BLaER1 (cell line): ENCODE data around the gene IKZF3.
"Not testable (repeated sequence)": the region's sequence is repeated elsewhere in the genome, so short reads cannot be mapped to it uniquely, and the experiment has no call there.

ENCODE experiments used
- H3K27ac ChIP-seq: shearing (Covaris generic); formaldehyde crosslinking; 2 replicates; pipeline ENCODE4 v1.8.1; 2022
- H3K27me3 ChIP-seq: shearing (Covaris generic); formaldehyde crosslinking; 2 replicates; pipeline ENCODE4 v1.8.1; 2022
- H3K36me3 ChIP-seq: shearing (Covaris generic); formaldehyde crosslinking; 2 replicates; pipeline ENCODE4 v1.8.1; 2022
- H3K4me1 ChIP-seq: shearing (Covaris generic); formaldehyde crosslinking; 2 replicates; pipeline ENCODE4 v1.8.1; 2022
- H3K4me2 ChIP-seq: shearing (Covaris generic); formaldehyde crosslinking; 2 replicates; pipeline ENCODE4 v1.8.1; 2022
- H3K4me3 ChIP-seq: shearing (Covaris generic); formaldehyde crosslinking; 2 replicates; pipeline ENCODE4 v1.8.1; 2022
- H3K9ac ChIP-seq: shearing (Covaris generic); formaldehyde crosslinking; 2 replicates; pipeline ENCODE4 v1.8.1; 2022
- H3K9me3 ChIP-seq: shearing (Covaris generic); formaldehyde crosslinking; 2 replicates; pipeline ENCODE4 v1.8.1; 2022
- H4K20me1 ChIP-seq: shearing (Covaris generic); formaldehyde crosslinking; 2 replicates; pipeline ENCODE4 v1.8.1; 2022
- Cebpa-rat ChIP-seq: shearing (Covaris generic); IDR thresholded peaks from 2 replicates; pipeline ENCODE4 v1.8.1; 2022

IKZF3 gene

GRCh38 chr17:39753514-39754160 is 110.5 kb downstream of the IKZF3 start:
- H3K36me3 ChIP-seq: no peaks in the 10 kb centered on the region
- H3K4me1 ChIP-seq: peaks cover 78% of the 10 kb centered on the region

GRCh38 chr17:39752241-39752881 is 111.8 kb downstream of the IKZF3 start:
- Histone ChIP-seq H3K4me1 (peaks cover 65% of the 10 kb centered on the region), H3K4me2 (peak overlapping the region; percentile 89), H3K4me3 (no peak overlapping the region), H3K27ac (peak overlapping the region; percentile 38), H3K9ac (no peak overlapping the region; the same call in 1 of the 2 replicates), H4K20me1 (no peaks in the 10 kb centered on the region), H3K9me3 (no peaks in the 10 kb centered on the region), H3K27me3 (no peaks in the 10 kb centered on the region), H3K36me3 (no peaks in the 10 kb centered on the region)
- TF ChIP-seq Cebpa-rat: no peak

More at GRCh38 chr17:39753514-39754160, 110.5 kb downstream of the IKZF3 start:
- Histone ChIP-seq H3K4me2 (peak overlapping the region; percentile 89), H4K20me1 (no peaks in the 10 kb centered on the region), H3K9ac (peak overlapping the region; percentile 91), H3K4me3 (peak overlapping the region; percentile 63), H3K9me3 (no peaks in the 10 kb centered on the region), H3K27me3 (no peaks in the 10 kb centered on the region), H3K27ac (peak overlapping the region; percentile 99)
- no peak for TF ChIP-seq Cebpa-rat

- TF ChIP-seq Cebpa-rat: no peak
- Histone ChIP-seq H3K4me3 (no peak overlapping the region), H3K27ac (peak overlapping the region; percentile 38), H3K9ac (no peak overlapping the region), H3K4me2 (peak overlapping the region; percentile 89), H4K20me1 (no peaks in the 10 kb centered on the region), H3K9me3 (no peaks in the 10 kb centered on the region), H3K36me3 (no peaks in the 10 kb centered on the region), H3K27me3 (no peaks in the 10 kb centered on the region), H3K4me1 (peaks cover 58% of the 10 kb centered on the region)
Measured at GRCh38 chr17:39751637-39752036, 112.5 kb downstream of the IKZF3 start.

- H3K27ac ChIP-seq: peak overlapping the region; percentile 40; the same call in 1 of the 2 replicates
- H3K36me3 ChIP-seq: no peaks in the 10 kb centered on the region
- no peak for TF ChIP-seq Cebpa-rat
- peaks cover 52% of the 10 kb centered on the region for H3K4me1 ChIP-seq
- H3K4me3 ChIP-seq: no peak overlapping the region
- no peaks in the 10 kb centered on the region for H4K20me1 ChIP-seq
- H3K27me3 ChIP-seq: no peaks in the 10 kb centered on the region
- no peak overlapping the region for H3K4me2 ChIP-seq
- no peaks in the 10 kb centered on the region for H3K9me3 ChIP-seq
- H3K9ac ChIP-seq: no peak overlapping the region
Measured at GRCh38 chr17:39751016-39751543, 113.0 kb downstream of the IKZF3 start.

GRCh38 chr17:39750131-39751015 is 113.7 kb downstream of the IKZF3 start:
- H3K9ac ChIP-seq: no peak overlapping the region
- H4K20me1 ChIP-seq: no peaks in the 10 kb centered on the region
- H3K9me3 ChIP-seq: no peaks in the 10 kb centered on the region
- no peaks in the 10 kb centered on the region for H3K27me3 ChIP-seq
- H3K27ac ChIP-seq: peak overlapping the region; percentile 40
- peaks cover 45% of the 10 kb centered on the region for H3K4me1 ChIP-seq
- no peaks in the 10 kb centered on the region for H3K36me3 ChIP-seq
- 0 out of 2 replicates have a peak overlapping the region, but pooled peaks have one; percentile 8 for H3K4me2 ChIP-seq
- no peak overlapping the region for H3K4me3 ChIP-seq
- no peak for TF ChIP-seq Cebpa-rat

GRCh38 chr17:39748444-39749034 is 115.6 kb downstream of the IKZF3 start:
- not testable (repeated sequence) for H3K27me3 ChIP-seq
- peaks cover 34% of the 10 kb centered on the region for H3K4me1 ChIP-seq

GRCh38 chr17:39747745-39748144 is 116.4 kb downstream of the IKZF3 start:
- H4K20me1 ChIP-seq: no peaks in the 10 kb centered on the region
- no peaks in the 10 kb centered on the region for H3K36me3 ChIP-seq
- no peak overlapping the region for H3K27ac ChIP-seq
- no peak overlapping the region for H3K4me2 ChIP-seq
- TF ChIP-seq Cebpa-rat: no peak
- H3K27me3 ChIP-seq: peaks cover 4% of the 10 kb centered on the region; the same call in 1 of the 2 replicates
- H3K4me3 ChIP-seq: no peak overlapping the region
- H3K9ac ChIP-seq: no peak overlapping the region
- peaks cover 26% of the 10 kb centered on the region for H3K4me1 ChIP-seq
- H3K9me3 ChIP-seq: no peaks in the 10 kb centered on the region

More at GRCh38 chr17:39748444-39749034, 115.6 kb downstream of the IKZF3 start:
- 0 out of 2 replicates have a peak, but pooled peaks have one; percentile 33 for TF ChIP-seq Cebpa-rat
- not testable (repeated sequence) for H3K4me2 ChIP-seq, H3K36me3 ChIP-seq, H3K4me3 ChIP-seq, H3K9me3 ChIP-seq, H4K20me1 ChIP-seq, H3K9ac ChIP-seq, H3K27ac ChIP-seq

GRCh38 chr17:39746145-39746461 is 118.0 kb downstream of the IKZF3 start:
- H3K4me1 ChIP-seq: peaks cover 16% of the 10 kb centered on the region
- TF ChIP-seq Cebpa-rat: no peak
- H3K9ac ChIP-seq: no peak overlapping the region
- H3K27ac ChIP-seq: no peak overlapping the region
- H3K9me3 ChIP-seq: no peaks in the 10 kb centered on the region
- H3K27me3 ChIP-seq: peaks cover 20% of the 10 kb centered on the region
- no peak overlapping the region for H3K4me3 ChIP-seq
- no peak overlapping the region for H3K4me2 ChIP-seq
- no peaks in the 10 kb centered on the region for H4K20me1 ChIP-seq
- no peaks in the 10 kb centered on the region for H3K36me3 ChIP-seq

- TF ChIP-seq Cebpa-rat: no peak
Measured at GRCh38 chr17:39745335-39746144, 118.6 kb downstream of the IKZF3 start.

More at GRCh38 chr17:39745335-39746144, 118.6 kb downstream of the IKZF3 start:
- Histone ChIP-seq H3K9ac (no peak overlapping the region), H3K9me3 (no peaks in the 10 kb centered on the region), H3K4me1 (peaks cover 16% of the 10 kb centered on the region), H3K27ac (no peak overlapping the region), H3K4me3 (no peak overlapping the region), H4K20me1 (no peaks in the 10 kb centered on the region), H3K36me3 (no peaks in the 10 kb centered on the region), H3K27me3 (peaks cover 26% of the 10 kb centered on the region), H3K4me2 (no peak overlapping the region)
